A673 (cell line): ENCODE data around the gene SOS1. TPM values are rescaled to one million over a fixed set of nuclear protein-coding genes. Genes with fewer than 3 reads are reported as not detected.
A peak's percentile ranks its signal among the peaks of the same experiment; 100 is the strongest.
"Not testable (repeated sequence)": the region's sequence is repeated elsewhere in the genome, so short reads cannot be mapped to it uniquely, and the experiment has no call there.

ENCODE experiments used
- BruUV-seq: library from RNA; stranded (reverse); fragments of 400-500 nt; replicated peaks from 2 replicates; lab custom pipeline; 2021; lab: Mats Ljungman, UMichigan
- CTCF ChIA-PET: fragments of 300-600 bp; sonication (Branson Sonifier 250); formaldehyde crosslinking; loops from one replicate; lab custom pipeline; 2022; ENCODE audit warnings: antibody characterized with exemption; lab: Charles Lee
- POLR2A ChIA-PET: fragments of 300-600 bp; sonication (Branson Sonifier 250); formaldehyde crosslinking; loops from one replicate; lab custom pipeline; 2022; ENCODE audit warnings: antibody characterized with exemption; ENCODE audit not compliant: low non-redundant PET; lab: Charles Lee
- DNase-seq: peaks from one replicate; pipeline ENCODE4 v3.0.0-alpha.2; 2015; ENCODE audit warnings: low spot score
- H3K27ac ChIP-seq: fragments of 200-600 bp; sonication (generic); 2 replicates; pipeline ENCODE4 v1.5.1; 2016; ENCODE audit warnings: mixed run types, low read depth, mild to moderate bottlenecking, mixed read lengths, antibody characterized with exemption, low read length; ENCODE audit not compliant: poor library complexity, severe bottlenecking
- H3K27me3 ChIP-seq: fragments of 200-600 bp; sonication (generic); replicated peaks from 2 replicates; pipeline ENCODE4 v1.6.1; 2017; ENCODE audit warnings: mixed run types, low read depth, mild to moderate bottlenecking, mixed read lengths, antibody characterized with exemption, low read length; ENCODE audit not compliant: insufficient read depth, poor library complexity
- H3K36me3 ChIP-seq: fragments of 200-600 bp; sonication (generic); 2 replicates; pipeline ENCODE4 v1.6.1; 2016; ENCODE audit warnings: mixed run types, mild to moderate bottlenecking, mixed read lengths, antibody characterized with exemption, low read length; ENCODE audit not compliant: insufficient read depth, poor library complexity, severe bottlenecking
- H3K4me1 ChIP-seq: fragments of 200-600 bp; sonication (generic); 2 replicates; pipeline ENCODE4 v1.6.1; 2017; ENCODE audit warnings: mixed run types, mild to moderate bottlenecking, mixed read lengths, antibody characterized with exemption, low read length; ENCODE audit not compliant: insufficient read depth, poor library complexity, severe bottlenecking
- H3K4me3 ChIP-seq: fragments of 200-600 bp; sonication (generic); 2 replicates; pipeline ENCODE4 v1.5.1; 2016; ENCODE audit warnings: low read depth, mixed run types, mild to moderate bottlenecking, mixed read lengths, low read length; ENCODE audit not compliant: poor library complexity, severe bottlenecking
- H3K9me3 ChIP-seq: fragments of 200-600 bp; sonication (generic); 2 replicates; pipeline ENCODE4 v1.6.1; 2016; ENCODE audit warnings: mixed run types, low read depth, mild to moderate bottlenecking, mixed read lengths, antibody characterized with exemption, low read length; ENCODE audit not compliant: poor library complexity, severe bottlenecking
- EZH2 ChIP-seq: fragments of 200-600 bp; sonication (generic); IDR thresholded peaks from 2 replicates; pipeline ENCODE4 v1.6.1; 2017; ENCODE audit warnings: borderline replicate concordance, low read depth, mild to moderate bottlenecking, mixed read lengths, antibody characterized with exemption, low read length; ENCODE audit not compliant: poor library complexity, severe bottlenecking
- intact Hi-C: fragments of 100-400 bp; cut with micrococcal nuclease; formaldehyde crosslinking; loops from one replicate; pipeline ENCODE4 v1.10.0; 2022; ENCODE audit not compliant: unreplicated experiment
- total RNA-seq: library from RNA; stranded (reverse); gene quantifications from 2 replicates; pipeline ENCODE4 v1.2.3, GENCODE V29; 2021
- TF ChIP-seq, protein P1 (sequence below): fragments of 300-800, 200-600 bp; sonication (generic); conservative IDR thresholded peaks from 2 replicates; pipeline ENCODE4 v1.5.1; 2017; ENCODE audit warnings: low read depth, mild to moderate bottlenecking, antibody characterized with exemption, low read length, moderate library complexity, mixed read lengths

SOS1 gene
- total RNA-seq, 1 experiment from 2014 or later: 37.8 TPM

DNA sequence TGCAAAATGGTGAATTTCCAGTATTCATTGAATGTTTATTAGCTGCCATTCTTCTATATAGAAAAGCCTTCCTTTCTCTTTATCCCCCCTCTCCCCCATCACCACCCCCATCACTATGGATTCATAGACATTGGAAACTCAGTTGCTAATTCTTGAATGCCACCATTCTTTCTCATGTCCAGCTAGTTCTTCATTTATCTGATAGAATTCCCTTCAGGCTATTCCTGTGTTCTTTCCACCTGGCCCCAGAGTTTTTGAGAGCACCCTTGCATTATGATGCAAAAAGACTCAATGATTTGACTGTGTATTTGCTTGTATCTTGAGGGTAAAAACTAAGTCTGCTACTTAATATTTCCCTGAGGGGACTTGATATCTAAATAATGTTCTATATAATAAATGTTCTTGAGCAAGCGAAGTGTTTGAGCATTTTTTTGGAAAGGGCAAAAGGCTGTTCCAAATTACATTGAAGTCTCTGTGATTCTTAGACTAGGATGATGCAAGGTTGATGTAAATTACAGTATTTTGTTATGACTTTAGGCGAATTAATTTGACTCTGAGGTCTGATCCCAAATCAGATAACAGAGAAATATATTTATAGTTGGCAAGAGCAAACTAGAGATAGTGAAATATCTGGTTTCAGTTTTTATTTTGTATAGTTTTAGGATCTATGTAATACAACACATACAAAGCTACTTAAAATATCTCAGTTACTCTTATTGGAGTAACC is 18.8 kb upstream of the SOS1 start:
- CTCF ChIA-PET: no interaction called here
- H3K4me3 ChIP-seq: no peak overlapping the region
- POLR2A ChIA-PET: no interaction called here
- BruUV-seq: no TSS peak
- H3K27me3 ChIP-seq: no peaks in the 10 kb centered on the region
- peaks cover 15% of the 10 kb centered on the region for H3K4me1 ChIP-seq
- intact Hi-C loops: no loop called here
- no peak for DNase-seq
- no peaks in the 10 kb centered on the region for H3K9me3 ChIP-seq
- TF ChIP-seq, protein P1, sequence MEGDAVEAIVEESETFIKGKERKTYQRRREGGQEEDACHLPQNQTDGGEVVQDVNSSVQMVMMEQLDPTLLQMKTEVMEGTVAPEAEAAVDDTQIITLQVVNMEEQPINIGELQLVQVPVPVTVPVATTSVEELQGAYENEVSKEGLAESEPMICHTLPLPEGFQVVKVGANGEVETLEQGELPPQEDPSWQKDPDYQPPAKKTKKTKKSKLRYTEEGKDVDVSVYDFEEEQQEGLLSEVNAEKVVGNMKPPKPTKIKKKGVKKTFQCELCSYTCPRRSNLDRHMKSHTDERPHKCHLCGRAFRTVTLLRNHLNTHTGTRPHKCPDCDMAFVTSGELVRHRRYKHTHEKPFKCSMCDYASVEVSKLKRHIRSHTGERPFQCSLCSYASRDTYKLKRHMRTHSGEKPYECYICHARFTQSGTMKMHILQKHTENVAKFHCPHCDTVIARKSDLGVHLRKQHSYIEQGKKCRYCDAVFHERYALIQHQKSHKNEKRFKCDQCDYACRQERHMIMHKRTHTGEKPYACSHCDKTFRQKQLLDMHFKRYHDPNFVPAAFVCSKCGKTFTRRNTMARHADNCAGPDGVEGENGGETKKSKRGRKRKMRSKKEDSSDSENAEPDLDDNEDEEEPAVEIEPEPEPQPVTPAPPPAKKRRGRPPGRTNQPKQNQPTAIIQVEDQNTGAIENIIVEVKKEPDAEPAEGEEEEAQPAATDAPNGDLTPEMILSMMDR: no peak
- TF ChIP-seq EZH2: no peak
- H3K27ac ChIP-seq: peak overlapping the region; percentile 1
- H3K36me3 ChIP-seq: no peaks in the 10 kb centered on the region

DNA sequence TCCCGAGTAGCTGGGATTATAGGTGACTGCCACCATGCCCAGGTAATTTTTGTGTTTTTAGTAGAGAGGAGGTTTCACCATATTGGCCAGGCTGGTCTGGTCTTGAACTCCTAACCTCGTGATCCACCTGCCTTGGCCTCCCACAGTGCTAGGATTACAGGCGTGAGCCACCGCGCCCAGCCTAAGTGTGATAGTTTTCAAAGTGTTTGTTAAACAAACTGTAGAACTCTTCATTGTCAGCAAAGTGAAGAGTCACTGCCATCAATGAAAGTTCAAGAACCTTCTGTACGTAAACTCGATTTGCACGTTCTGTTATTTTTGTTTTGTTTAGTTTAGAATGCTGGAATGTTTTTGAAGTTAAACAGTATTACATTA is 18.0 kb upstream of the SOS1 start:
- no peak for DNase-seq
- no peak overlapping the region for H3K4me3 ChIP-seq
- H3K9me3 ChIP-seq: no peaks in the 10 kb centered on the region
- peaks cover 15% of the 10 kb centered on the region for H3K4me1 ChIP-seq
- no peak for TF ChIP-seq EZH2
- TF ChIP-seq, protein P1: no peak
- no peaks in the 10 kb centered on the region for H3K27me3 ChIP-seq
- no peak overlapping the region for H3K27ac ChIP-seq
- no peaks in the 10 kb centered on the region for H3K36me3 ChIP-seq
- ChIA-PET CTCF (no interaction called here), POLR2A (no interaction called here)
- BruUV-seq: no TSS peak
- intact Hi-C loops: no loop called here

DNA sequence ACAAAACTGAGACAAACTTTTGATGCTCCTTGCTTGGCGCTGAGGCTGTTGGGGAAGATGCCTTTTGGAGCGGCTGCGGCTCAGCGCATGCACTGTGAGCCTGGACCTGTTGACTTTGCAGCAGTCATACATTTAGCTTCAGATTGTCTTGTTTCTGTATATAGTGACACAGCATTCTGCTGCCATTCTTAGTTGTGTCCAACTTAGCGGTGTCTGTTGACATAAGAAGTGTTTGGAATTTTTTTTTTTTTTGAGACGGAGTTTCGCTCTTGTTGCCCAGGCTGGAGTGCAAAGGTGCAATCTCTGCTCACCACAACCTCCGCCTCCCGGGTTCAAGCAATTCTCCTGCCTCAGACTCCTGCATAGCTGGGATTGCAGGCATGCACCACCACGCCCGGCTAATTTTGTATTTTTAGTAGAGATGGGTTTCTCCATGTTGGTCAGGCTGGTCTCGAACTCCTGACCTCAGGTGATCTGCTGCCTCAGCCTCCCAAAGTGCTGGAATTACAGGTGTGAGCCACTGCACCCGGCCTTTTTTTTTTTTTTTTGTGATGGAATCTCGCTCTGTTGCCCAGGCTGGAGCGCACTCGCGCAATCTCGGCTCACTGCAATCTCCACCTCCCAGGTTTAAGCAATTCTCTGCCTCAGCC is 17.5 kb upstream of the SOS1 start:
- peaks cover 15% of the 10 kb centered on the region for H3K4me1 ChIP-seq
- H3K36me3 ChIP-seq, intact Hi-C loops, H3K9me3 ChIP-seq, H3K27me3 ChIP-seq, POLR2A ChIA-PET, H3K27ac ChIP-seq, BruUV-seq, H3K4me3 ChIP-seq, DNase-seq, CTCF ChIA-PET: not testable (repeated sequence)

DNA sequence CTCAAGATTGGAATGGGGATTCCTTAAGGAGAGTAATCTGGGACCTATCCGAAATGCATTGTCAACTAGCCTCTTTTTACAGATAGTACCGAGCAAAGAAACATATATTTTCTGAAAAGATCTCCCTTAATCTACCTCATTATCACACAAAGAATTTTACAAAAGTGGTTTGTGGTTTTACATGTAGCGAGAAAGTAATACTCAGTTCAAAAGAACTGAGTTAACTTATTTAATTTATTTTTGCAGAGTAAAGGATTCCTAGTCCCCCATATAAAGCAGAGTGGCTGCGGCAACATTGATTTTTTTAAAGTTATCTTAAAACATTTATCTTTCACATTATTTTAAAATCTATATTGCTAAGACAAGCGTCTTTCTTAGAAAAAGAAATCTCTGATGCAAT is 15.9 kb upstream of the SOS1 start:
- no peaks in the 10 kb centered on the region for H3K9me3 ChIP-seq
- CTCF ChIA-PET: no interaction called here
- POLR2A ChIA-PET: no interaction called here

More for the DNA sequence above, 15.9 kb upstream of the SOS1 start:
- TF ChIP-seq, protein P1: no peak
- TF ChIP-seq EZH2: no peak
- Histone ChIP-seq H3K4me1 (peaks cover 15% of the 10 kb centered on the region), H3K27me3 (no peaks in the 10 kb centered on the region), H3K36me3 (no peaks in the 10 kb centered on the region), H3K4me3 (no peak overlapping the region), H3K27ac (no peak overlapping the region)
- intact Hi-C loops: no loop called here
- no peak for DNase-seq
- BruUV-seq: no TSS peak
